Right lobe of liver (tissue), 4 donors: ENCODE results near the gene EXOC4.

Source experiments
- POLR2A ChIP-seq: fragments of 450-650 bp; IDR thresholded peaks from one replicate; pipeline ENCODE4 v1.6.1; 2017; ENCODE audit warnings: antibody characterized with exemption, mild to moderate bottlenecking
- TF ChIP-seq, protein P1 (sequence below), 4 donors: fragments of 200-600 bp in 3 of 4; fragments of 450-650 bp in 1 of 4; IDR thresholded peaks; one replicate each; pipeline versions ENCODE4 v1.5.1 to v1.8.0; 2016 to 2022; ENCODE audit warnings: antibody characterized with exemption in 4 of 4, mild to moderate bottlenecking in 2 of 4
- donor health status: DM: no; HTN: no; CAD: no.
- donor health status: DM: no; HTN: no; CAD: no.
- donor health status: DM: no; HTN: yes; CAD: no.

DNA sequence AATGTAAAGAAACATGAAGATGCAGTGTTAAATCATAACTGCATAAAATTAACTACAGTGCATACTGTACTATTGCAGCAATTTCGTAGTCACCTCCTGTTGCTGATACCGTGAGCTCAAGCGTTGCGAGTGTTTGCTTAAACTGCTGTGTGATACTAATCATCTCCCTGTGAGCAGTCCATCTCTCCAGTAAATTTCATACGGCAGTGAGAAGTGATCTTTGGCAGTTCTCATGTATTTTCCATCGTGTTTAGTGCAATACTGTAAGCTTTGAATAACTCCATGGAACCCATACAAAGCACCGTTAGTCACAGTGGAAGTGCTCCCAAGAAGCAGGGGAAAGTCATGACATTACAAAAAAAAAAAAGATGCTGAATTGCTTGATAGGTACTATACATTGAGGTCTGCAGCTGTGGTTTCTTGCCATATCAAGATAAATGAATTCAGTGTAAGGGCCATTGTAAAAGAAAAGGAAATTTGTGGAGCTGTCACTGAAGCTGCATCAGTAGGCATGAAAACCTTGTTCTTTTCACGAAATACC is 360.4 kb downstream of the EXOC4 start:
- TF ChIP-seq, protein P1, sequence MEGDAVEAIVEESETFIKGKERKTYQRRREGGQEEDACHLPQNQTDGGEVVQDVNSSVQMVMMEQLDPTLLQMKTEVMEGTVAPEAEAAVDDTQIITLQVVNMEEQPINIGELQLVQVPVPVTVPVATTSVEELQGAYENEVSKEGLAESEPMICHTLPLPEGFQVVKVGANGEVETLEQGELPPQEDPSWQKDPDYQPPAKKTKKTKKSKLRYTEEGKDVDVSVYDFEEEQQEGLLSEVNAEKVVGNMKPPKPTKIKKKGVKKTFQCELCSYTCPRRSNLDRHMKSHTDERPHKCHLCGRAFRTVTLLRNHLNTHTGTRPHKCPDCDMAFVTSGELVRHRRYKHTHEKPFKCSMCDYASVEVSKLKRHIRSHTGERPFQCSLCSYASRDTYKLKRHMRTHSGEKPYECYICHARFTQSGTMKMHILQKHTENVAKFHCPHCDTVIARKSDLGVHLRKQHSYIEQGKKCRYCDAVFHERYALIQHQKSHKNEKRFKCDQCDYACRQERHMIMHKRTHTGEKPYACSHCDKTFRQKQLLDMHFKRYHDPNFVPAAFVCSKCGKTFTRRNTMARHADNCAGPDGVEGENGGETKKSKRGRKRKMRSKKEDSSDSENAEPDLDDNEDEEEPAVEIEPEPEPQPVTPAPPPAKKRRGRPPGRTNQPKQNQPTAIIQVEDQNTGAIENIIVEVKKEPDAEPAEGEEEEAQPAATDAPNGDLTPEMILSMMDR (IDR thresholded peaks at IDR 0.05), result no peak
- no peak for TF ChIP-seq POLR2A
